Lower lobe of right lung (tissue), 2 donors: ENCODE results near the gene RUNDC1. TPM values are rescaled to one million over a fixed set of nuclear protein-coding genes. Genes with fewer than 3 reads are reported as not detected.
A peak's percentile ranks its signal among the peaks of the same experiment; 100 is the strongest.

Experiments
- ATAC-seq, 2 donors: fragments of 200-7000 bp; cut with Tn5 transposase; one replicate each; pipeline ENCODE4 v1.9.1; 2020 to 2022; ENCODE audit warnings: mild to moderate bottlenecking in 2 of 2, moderate library complexity in 2 of 2
- DNase-seq: peaks from one replicate; pipeline ENCODE4 v3.0.0-alpha.2; 2020
- H3K27ac ChIP-seq: fragments of 200-600 bp; one replicate; pipeline ENCODE4 v1.8.0; 2022
- H3K27me3 ChIP-seq: fragments of 200-600 bp; one replicate; pipeline ENCODE4 v1.8.0; 2022; ENCODE audit warnings: low read depth
- H3K36me3 ChIP-seq: fragments of 200-600 bp; one replicate; pipeline ENCODE4 v1.8.0; 2022; ENCODE audit warnings: mild to moderate bottlenecking
- H3K4me1 ChIP-seq: fragments of 200-600 bp; one replicate; pipeline ENCODE4 v1.8.0; 2022
- H3K4me3 ChIP-seq: fragments of 200-600 bp; one replicate; pipeline ENCODE4 v1.8.0; 2022; ENCODE audit warnings: mild to moderate bottlenecking
- H3K9me3 ChIP-seq: fragments of 200-600 bp; one replicate; pipeline ENCODE4 v1.8.0; 2022
- intact Hi-C: fragments of 100-400 bp; cut with DNase I; formaldehyde crosslinking; loops from one replicate; pipeline ENCODE4 v1.11.0; 2022
- total RNA-seq: library from RNA; stranded (reverse); fragmentation: NEBNext Ultra II Directional; extraction: Animal tissue kit (Norgen Biotek cat#: 25700); gene quantifications from one replicate; pipeline ENCODE4 v1.2.1, GENCODE V29; 2021
- TF ChIP-seq, protein P1 (sequence below): fragments of 200-600 bp; IDR thresholded peaks from one replicate; pipeline ENCODE4 v1.8.0; 2022; ENCODE audit warnings: antibody characterized with exemption, mild to moderate bottlenecking
- donor health status: DM: no; HTN: yes; CAD: no; lungs with severe emphysema.

Gene RUNDC1
- total RNA-seq, 1 donor from 2014 or later, result 17.1 TPM

DNA sequence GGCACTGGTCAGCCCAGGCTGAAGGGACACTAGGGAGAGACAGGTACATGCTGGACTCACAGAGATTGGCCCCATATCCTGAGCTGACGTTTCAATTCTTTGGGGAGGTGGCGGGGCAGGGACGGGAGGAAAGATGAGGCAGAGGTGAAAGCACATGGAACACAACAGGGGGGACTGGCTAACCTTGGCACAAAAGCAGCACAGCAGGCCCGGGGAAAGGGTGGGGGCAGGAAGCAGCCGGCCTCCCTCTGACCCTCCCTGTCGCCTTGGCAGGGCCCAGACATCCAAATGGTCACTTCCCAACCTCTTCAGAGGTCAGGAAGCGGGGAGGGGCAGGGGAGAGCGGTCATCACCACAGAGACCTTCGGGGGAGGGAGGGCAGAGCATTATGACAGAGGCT lies 35.2 kb downstream of the RUNDC1 start:
- TF ChIP-seq, protein P1, sequence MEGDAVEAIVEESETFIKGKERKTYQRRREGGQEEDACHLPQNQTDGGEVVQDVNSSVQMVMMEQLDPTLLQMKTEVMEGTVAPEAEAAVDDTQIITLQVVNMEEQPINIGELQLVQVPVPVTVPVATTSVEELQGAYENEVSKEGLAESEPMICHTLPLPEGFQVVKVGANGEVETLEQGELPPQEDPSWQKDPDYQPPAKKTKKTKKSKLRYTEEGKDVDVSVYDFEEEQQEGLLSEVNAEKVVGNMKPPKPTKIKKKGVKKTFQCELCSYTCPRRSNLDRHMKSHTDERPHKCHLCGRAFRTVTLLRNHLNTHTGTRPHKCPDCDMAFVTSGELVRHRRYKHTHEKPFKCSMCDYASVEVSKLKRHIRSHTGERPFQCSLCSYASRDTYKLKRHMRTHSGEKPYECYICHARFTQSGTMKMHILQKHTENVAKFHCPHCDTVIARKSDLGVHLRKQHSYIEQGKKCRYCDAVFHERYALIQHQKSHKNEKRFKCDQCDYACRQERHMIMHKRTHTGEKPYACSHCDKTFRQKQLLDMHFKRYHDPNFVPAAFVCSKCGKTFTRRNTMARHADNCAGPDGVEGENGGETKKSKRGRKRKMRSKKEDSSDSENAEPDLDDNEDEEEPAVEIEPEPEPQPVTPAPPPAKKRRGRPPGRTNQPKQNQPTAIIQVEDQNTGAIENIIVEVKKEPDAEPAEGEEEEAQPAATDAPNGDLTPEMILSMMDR, result no peak
- no peak overlapping the region for H3K4me3 ChIP-seq
- intact Hi-C loops, result no loop called here
- H3K9me3 ChIP-seq, result no peaks in the 10 kb centered on the region
- ATAC-seq, result peak; percentile 30 to 59
- DNase-seq, result peak; percentile 62
- peaks cover 76% of the 10 kb centered on the region for H3K36me3 ChIP-seq
- peaks cover 81% of the 10 kb centered on the region for H3K4me1 ChIP-seq
- H3K27me3 ChIP-seq, result no peaks in the 10 kb centered on the region
- peak overlapping the region; percentile 62 for H3K27ac ChIP-seq

DNA sequence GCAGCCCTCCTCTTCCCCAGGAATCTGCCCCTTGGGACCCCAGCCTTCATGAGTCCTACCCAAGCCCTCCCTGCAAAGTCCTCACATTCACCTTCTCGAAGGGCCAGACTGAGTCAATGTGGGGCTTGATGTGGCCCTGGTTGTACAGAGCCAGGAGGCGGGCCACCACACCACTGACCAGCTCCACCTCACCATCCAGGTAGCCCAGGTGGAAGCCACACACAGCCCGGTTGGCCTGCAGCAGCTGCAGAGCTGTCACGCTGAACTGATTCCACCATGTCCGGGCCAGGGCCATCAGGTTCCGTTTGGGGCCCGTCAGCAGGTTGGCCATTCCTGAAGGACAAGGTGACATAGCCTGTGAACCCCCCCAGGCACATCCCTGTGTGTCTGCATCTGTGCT lies 35.9 kb downstream of the RUNDC1 start:
- Histone ChIP-seq H3K4me1 (peaks cover 81% of the 10 kb centered on the region), H3K4me3 (no peak overlapping the region), H3K27me3 (no peaks in the 10 kb centered on the region), H3K9me3 (no peaks in the 10 kb centered on the region), H3K27ac (peak overlapping the region; percentile 53), H3K36me3 (peaks cover 70% of the 10 kb centered on the region)
- ATAC-seq (no peak), DNase-seq (no peak)
- intact Hi-C loops, result no loop called here
- TF ChIP-seq, protein P1, result no peak

DNA sequence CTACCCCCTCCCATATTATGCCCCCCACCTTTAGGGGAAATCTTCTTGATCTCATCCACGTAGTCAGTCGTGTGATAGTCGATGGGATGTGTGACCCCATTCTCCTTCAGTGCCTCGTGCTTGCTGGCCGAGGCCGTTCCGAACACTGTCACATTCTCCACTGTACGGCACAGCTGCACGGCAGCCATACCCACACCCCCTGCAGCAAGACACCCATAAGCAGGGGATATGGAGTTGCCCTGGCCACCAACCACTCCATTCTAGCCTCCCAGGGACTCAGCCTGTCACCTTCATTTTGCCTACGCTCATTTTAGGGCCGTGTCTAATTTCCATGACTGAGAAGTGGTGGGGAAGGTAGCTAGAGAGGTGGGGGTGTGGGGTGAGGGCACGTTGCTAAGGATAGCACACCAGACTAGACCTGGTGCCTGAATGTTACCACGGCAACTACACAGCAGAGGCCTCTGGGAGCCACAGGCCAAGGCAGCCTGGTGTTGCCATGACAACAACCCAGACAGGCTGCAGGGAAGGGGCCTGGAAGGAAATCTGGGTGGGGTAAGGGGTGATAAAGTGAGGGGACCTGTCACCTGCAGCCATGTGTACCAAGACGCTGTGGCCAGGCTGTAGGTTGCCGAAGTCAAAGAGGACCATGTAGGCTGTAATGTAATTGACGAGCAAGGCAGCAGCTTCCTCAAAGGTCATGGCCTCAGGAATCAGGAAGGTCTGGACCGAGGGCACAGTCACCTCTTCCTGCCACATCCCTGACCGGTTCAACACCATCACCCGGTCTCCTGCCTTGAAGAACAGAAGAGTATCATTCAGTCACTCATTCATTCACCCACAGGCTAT lies 37.9 kb downstream of the RUNDC1 start:
- no peak for ATAC-seq
- Histone ChIP-seq H3K27ac (peak overlapping the region; percentile 5), H3K36me3 (peaks cover 53% of the 10 kb centered on the region), H3K4me1 (peaks cover 77% of the 10 kb centered on the region), H3K27me3 (no peaks in the 10 kb centered on the region), H3K9me3 (no peaks in the 10 kb centered on the region), H3K4me3 (no peak overlapping the region)
- intact Hi-C loops, result no loop called here
- TF ChIP-seq, protein P1, result no peak
- no peak for DNase-seq

DNA sequence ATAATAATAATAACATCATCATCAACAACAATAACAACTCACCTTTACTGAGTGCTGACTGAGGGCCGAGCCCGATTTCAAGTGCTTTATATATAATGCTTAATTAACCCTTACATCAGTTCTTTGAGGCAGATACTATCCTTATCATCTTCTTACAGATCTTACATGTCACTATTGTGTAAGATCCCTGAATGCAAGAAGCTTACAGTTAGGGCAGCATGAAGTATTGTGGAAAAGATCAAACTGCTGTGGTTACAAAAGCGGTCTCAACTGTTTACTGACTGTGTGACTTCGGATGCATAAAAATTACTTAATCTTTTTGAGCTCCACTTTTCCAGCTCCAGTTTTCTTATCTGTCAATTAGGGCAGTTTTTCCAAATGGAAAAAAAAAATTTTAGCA lies 38.6 kb downstream of the RUNDC1 start:
- no peaks in the 10 kb centered on the region for H3K9me3 ChIP-seq
- peaks cover 46% of the 10 kb centered on the region for H3K36me3 ChIP-seq
- H3K4me3 ChIP-seq, result no peak overlapping the region
- no peak overlapping the region for H3K27ac ChIP-seq
- DNase-seq (no peak), ATAC-seq (no peak)
- H3K4me1 ChIP-seq, result peaks cover 70% of the 10 kb centered on the region
- TF ChIP-seq, protein P1, result no peak
- no peaks in the 10 kb centered on the region for H3K27me3 ChIP-seq
- intact Hi-C loops, result no loop called here

DNA sequence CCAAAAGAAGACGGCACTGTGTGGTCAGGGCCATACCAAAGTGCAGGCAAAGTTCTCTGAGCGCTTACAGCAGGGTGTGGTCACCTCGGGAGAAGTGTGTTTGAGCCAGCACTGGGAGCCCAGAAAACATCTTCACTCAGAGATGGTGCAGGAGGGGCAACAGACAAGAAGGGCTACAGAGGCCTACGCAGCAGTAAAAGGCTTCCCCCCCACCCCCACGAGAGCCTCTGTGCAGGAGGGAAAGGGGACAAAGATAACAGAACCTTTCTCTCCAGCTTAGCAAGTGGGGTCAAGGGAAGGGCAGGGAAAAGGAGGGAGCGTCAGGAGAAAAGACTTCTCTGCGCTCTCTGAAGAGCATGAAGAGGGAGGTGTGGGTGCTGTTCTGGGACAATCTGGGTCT lies 39.1 kb downstream of the RUNDC1 start:
- Histone ChIP-seq H3K9me3 (no peaks in the 10 kb centered on the region), H3K36me3 (peaks cover 41% of the 10 kb centered on the region), H3K27me3 (no peaks in the 10 kb centered on the region), H3K4me1 (peaks cover 70% of the 10 kb centered on the region), H3K4me3 (peak overlapping the region; percentile 100), H3K27ac (peak overlapping the region; percentile 89)
- TF ChIP-seq, protein P1, result no peak
- intact Hi-C loops, result no loop called here
- no peak for DNase-seq
- ATAC-seq, result no peak
